Ectodermal cell (in vitro differentiated cells): ENCODE results near the gene FAM156A.
A peak's percentile ranks its signal among the peaks of the same experiment; 100 is the strongest.
"Not testable (repeated sequence)": the region's sequence is repeated elsewhere in the genome, so short reads cannot be mapped to it uniquely, and the experiment has no call there.

Experiments
- H3K27ac ChIP-seq: 2 replicates; pipeline ENCODE4 v1.7.0; 2013; ENCODE audit warnings: mild to moderate bottlenecking, low read depth, low read length; ENCODE audit not compliant: insufficient read depth, poor library complexity, severe bottlenecking
- H3K27me3 ChIP-seq: 2 replicates; pipeline ENCODE4 v1.7.0; 2013; ENCODE audit warnings: mild to moderate bottlenecking, low read length; ENCODE audit not compliant: insufficient read depth, control insufficient read depth, poor library complexity, severe bottlenecking
- H3K36me3 ChIP-seq: one replicate; pipeline ENCODE4 v1.7.0; 2013; ENCODE audit warnings: low read length; ENCODE audit not compliant: control insufficient read depth, insufficient read depth
- H3K4me1 ChIP-seq: one replicate; pipeline ENCODE4 v1.7.0; 2013; ENCODE audit warnings: low read length; ENCODE audit not compliant: control insufficient read depth, insufficient read depth
- H3K4me3 ChIP-seq: 2 replicates; pipeline ENCODE4 v1.7.0; 2013; ENCODE audit warnings: low read depth, low read length, control low read depth; ENCODE audit not compliant: insufficient read depth
- H3K9me3 ChIP-seq: 2 replicates; pipeline ENCODE4 v1.7.0; 2013; ENCODE audit warnings: mild to moderate bottlenecking, low read length, moderate library complexity; ENCODE audit not compliant: control insufficient read depth
- WGBS, 2 experiments: methylation state at CpG; one replicate each; pipeline ENCODE4 v1.1.7; 2013; ENCODE audit warnings: missing lambda C conversion rate in 2 of 2; 5-methylcytosine and 5-hydroxymethylcytosine counted together

FAM156A gene

DNA sequence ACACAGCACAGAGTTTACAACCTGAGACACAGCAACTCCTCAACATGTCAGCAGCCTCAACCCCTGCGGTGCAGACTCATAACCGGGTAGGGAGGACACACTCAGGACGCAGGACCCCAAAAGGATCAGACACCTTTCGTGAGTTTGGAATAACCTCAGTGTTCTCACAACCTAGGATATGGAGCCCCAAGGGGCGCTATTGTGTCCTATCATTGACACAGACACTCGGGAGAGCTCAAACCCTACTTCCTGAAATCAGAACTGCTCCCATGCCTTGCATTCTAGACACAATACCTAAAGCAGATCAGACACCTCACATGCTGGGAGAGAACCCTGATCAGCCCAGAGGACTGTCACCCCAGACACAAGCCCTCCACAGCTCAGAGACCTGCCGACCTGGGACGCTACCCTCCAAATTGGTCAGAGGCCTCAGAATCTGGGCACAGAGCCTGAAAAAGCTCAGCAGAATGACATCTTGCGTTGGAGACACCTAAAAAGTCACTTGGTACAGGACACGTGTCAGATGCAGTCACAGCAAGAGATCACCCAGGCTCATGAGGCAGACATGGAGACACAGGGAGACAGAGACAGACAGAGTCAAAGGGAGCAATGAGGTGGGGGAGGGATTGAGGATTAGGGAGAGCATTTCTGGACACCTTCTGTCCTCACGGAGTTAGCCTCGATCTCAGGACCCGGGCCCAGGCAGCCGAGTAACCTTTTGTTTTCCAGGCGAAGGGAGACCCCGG lies 8.8 kb upstream of the FAM156A start:
- H3K36me3 ChIP-seq, H3K27ac ChIP-seq, H3K4me1 ChIP-seq, H3K27me3 ChIP-seq, H3K9me3 ChIP-seq, H3K4me3 ChIP-seq: not testable (repeated sequence)
- no CpG with 5 or more reads among the region's 16 CpGs for WGBS, 2 experiments

DNA sequence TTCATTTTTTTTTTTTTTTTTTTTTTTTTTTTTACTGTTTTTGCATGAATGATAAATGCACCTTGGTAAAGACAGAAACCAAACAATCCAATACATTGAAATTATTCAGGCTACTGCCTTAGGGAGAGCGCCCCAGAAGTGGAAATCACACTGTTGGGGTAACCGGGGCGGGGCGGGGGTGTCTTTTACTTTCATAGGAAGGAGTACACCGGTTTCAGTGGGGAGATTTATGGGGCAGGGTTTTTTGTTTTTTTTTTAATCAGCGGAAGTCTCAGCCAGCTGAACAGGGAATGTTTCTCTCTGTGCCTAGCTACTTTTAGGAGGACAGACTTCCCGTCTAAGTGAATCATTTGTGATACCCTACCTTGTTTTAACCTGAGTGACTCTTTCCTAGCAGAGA lies 643 bp upstream of the FAM156A start:
- H3K27me3 ChIP-seq, H3K36me3 ChIP-seq, H3K4me1 ChIP-seq, H3K9me3 ChIP-seq, H3K4me3 ChIP-seq, H3K27ac ChIP-seq: not testable (repeated sequence)
- WGBS, 2 experiments: no CpG with 5 or more reads among the region's 7 CpGs

DNA sequence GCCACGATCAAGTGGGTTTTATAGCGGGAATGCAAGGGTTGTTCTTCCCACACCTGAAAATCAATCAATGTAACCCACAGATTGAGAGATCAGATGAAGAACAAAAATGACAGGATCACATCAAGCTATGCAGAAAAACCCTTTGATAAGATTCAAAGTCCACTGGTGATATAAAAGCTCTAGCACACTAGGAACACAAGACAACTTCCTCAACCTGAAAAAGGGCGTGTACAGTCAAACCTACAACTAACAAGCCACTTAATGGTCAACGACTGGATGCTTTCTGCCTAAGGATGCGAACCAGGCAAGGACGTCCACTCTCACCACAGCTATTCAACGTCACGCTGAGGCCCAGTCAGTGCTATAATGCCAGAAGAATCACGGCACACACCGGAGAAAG lies 8.4 kb downstream of the FAM156A start:
- not testable (repeated sequence) for H3K27me3 ChIP-seq, H3K4me1 ChIP-seq, H3K9me3 ChIP-seq, H3K4me3 ChIP-seq, H3K36me3 ChIP-seq, H3K27ac ChIP-seq
- no CpG with 5 or more reads among the region's 10 CpGs for WGBS, 2 experiments

DNA sequence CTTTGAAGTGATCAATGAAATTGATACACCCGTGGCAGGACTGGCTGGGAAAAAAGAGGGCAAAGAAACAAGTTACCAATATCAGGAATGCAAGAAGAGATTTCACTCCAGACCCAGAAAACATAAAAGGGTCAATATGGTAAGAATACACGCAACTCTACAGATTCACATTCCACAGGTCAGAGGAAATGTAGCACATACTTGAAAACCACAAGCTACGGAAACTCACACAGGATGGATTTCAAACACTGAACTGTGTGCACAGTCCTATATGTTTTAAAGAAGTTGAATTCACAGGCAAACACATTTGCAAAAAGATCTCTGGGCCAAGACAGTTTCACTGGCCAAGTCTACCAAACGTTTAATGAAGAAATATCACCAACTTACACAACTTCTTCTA lies 9.0 kb downstream of the FAM156A start:
- H3K36me3 ChIP-seq: not testable (repeated sequence)

DNA sequence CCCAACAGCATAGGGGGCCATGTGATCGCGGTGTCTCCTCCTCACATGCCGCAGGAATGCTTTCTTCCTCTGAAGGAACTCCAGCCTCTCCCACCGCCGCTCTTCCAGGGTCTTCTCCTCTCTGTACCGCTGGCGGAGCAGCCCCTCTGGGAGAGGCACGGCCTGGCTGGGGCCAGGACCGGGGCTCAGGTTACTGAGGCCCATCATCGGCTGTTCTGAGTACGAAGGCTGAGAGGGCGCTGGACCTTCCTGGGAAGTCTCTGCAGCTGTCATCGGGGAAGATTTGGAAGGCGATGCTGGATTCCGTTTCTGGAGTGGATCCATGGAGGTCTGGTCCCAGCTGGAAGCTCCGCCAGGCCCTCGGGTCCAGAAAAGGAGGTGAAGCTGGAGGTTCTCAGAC lies 10.1 kb downstream of the FAM156A start:
- not testable (repeated sequence) for H3K4me3 ChIP-seq, H3K27ac ChIP-seq, H3K36me3 ChIP-seq, H3K27me3 ChIP-seq, H3K9me3 ChIP-seq, H3K4me1 ChIP-seq
- no CpG with 5 or more reads among the region's 17 CpGs for WGBS, 2 experiments

More for the DNA sequence above, 9.0 kb downstream of the FAM156A start:
- not testable (repeated sequence) for H3K4me1 ChIP-seq, H3K9me3 ChIP-seq, H3K27ac ChIP-seq, H3K27me3 ChIP-seq, H3K4me3 ChIP-seq
- no CpG with 5 or more reads among the region's 4 CpGs for WGBS, 2 experiments

DNA sequence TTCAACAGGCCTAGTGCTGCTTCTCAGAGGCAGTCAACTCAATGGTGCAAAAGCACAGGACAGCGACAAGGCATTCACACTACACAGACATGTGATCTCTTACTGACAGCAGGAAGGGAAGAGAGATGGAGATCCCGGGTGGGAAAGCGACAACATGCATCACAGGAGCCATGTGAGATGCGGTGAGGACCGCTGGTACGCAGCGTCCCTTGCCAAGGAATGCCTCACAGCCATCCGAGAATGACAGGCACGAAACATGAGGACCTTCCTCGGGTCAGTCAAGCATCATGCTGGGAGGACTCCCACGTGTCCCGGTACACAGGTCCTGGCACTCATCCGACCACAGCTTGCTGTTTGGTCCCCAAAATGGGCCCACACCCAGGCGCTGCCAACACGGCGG lies 10.8 kb downstream of the FAM156A start:
- WGBS, 2 experiments: no CpG with 5 or more reads among the region's 16 CpGs
- H3K9me3 ChIP-seq, H3K27me3 ChIP-seq, H3K27ac ChIP-seq, H3K4me1 ChIP-seq, H3K4me3 ChIP-seq, H3K36me3 ChIP-seq: not testable (repeated sequence)

DNA sequence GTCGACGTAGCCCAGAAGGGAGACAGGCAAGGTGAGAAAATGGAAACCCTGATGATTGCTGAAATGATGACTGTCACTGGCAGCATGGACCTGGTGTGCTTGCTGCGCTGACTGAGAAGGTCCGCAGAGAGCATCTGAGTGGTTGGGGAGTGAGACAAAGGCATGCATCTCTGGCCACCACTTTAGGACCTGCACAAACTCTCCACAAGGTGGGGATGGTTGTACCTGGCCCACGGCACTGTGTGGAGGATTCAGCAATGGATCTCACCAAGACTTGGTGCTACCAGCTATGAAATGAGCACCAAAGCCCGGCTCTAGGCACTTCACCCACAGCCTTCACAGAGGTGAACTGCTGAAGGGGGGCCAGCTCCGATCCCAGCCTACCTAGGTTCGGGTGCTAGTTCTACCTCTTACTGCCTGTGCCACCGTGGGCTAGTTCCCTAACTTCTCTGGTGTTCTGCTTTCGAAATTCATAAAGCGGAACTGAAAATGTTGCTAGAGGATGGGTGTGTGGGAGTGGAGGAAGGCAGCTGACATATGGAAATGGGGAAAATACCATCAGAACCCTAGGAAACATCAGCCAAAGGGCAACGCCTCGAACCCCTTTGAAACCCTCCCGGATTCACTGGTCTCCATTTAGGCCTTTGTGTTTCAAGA lies 12.4 kb downstream of the FAM156A start:
- H3K4me1 ChIP-seq, H3K4me3 ChIP-seq, H3K27me3 ChIP-seq, H3K36me3 ChIP-seq, H3K27ac ChIP-seq, H3K9me3 ChIP-seq: not testable (repeated sequence)
- no CpG with 5 or more reads among the region's 14 CpGs for WGBS, 2 experiments

DNA sequence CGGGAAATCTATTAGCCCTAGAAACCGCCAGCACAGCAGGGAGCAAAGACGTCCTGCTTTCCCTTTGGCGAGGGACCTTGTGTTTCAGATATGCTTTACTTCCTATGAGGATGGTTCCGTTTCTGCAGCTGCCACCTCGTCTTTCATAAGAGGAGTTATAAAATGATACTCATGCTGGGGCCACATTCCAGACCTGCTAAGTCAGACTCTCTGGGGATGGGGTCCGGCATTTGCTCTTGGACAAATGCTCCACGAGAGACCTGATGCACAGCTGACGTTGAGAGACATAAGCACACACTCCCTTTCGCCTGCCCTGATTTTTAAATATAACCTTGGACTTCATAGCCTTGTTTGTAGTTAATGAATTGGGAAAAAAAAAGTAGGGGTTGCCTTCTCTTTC lies 16.6 kb downstream of the FAM156A start:
- WGBS, 2 experiments: no CpG with 5 or more reads among the region's 10 CpGs
- H3K36me3 ChIP-seq, H3K27ac ChIP-seq, H3K27me3 ChIP-seq, H3K9me3 ChIP-seq, H3K4me1 ChIP-seq, H3K4me3 ChIP-seq: not testable (repeated sequence)

DNA sequence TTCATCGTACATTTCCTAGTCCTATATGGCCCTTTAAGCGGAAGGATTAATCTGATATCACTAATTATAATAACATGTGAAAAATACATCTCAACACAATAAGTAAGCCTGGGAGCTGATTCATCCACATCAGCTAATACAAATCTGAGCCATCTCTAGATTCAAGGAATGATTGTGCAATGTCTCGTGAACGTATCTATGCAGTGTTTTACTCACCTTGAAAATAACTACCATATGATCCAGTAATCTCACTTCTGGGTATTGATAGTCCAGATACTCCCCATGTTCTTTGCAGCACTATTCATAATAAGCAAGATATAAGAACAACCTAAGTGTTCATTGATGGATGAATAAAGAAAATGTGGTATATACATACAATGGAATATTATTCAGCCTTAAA lies 17.6 kb downstream of the FAM156A start:
- H3K4me1 ChIP-seq, H3K36me3 ChIP-seq, H3K4me3 ChIP-seq, H3K27me3 ChIP-seq, H3K27ac ChIP-seq, H3K9me3 ChIP-seq: not testable (repeated sequence)
- WGBS, 2 experiments: no CpG with 5 or more reads among the region's 4 CpGs

DNA sequence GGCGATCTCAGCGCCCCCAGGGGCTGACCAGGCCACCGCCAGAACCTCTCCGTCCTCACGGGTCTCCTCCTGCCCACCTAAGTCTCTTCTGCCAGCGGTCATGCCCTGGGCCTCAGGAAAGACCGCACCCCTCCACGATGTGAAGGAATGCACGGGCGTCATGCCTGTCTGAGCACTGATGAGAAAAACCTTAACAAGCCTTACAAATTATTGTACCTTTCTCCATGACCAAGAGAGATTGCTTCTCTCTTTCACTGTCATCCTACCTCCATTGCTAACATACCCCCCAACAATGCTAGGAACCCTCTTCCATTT lies 22.9 kb downstream of the FAM156A start:
- H3K9me3 ChIP-seq, H3K27me3 ChIP-seq, H3K4me1 ChIP-seq, H3K36me3 ChIP-seq: not testable (repeated sequence)
- Histone ChIP-seq H3K4me3 (peak overlapping the region; percentile 63), H3K27ac (peak overlapping the region; percentile 94)
- 10 to 13% methylated on average over 10 of the region's 10 CpGs for WGBS, 2 experiments
